HEK293 (cell line): ENCODE data around the gene MARCHF9.

Experiments used
- KLF1 ChIP-seq: fragments of 450-650 bp; formaldehyde crosslinking; IDR thresholded peaks from 2 replicates; pipeline ENCODE4 v1.5.1; 2016; ENCODE audit warnings: missing biosample characterization, missing genetic modification characterization
- TCF7L2 ChIP-seq: IDR thresholded peaks from 2 replicates; pipeline ENCODE4 v1.6.1; 2011; ENCODE audit warnings: low read depth, mild to moderate bottlenecking, inconsistent platforms, low read length, moderate library complexity, borderline replicate concordance
- ZBTB26 ChIP-seq: fragments of 450-650 bp; formaldehyde crosslinking; optimal IDR thresholded peaks from 2 replicates; pipeline ENCODE3; 2016; ENCODE audit warnings: missing biosample characterization, mild to moderate bottlenecking, missing genetic modification characterization
- ZNF24 ChIP-seq: fragments of 450-650 bp; formaldehyde crosslinking; IDR thresholded peaks from 2 replicates; pipeline ENCODE4 v1.5.1; 2016; ENCODE audit warnings: missing biosample characterization, missing genetic modification characterization
- ZNF248 ChIP-seq: fragments of 450-650 bp; formaldehyde crosslinking; IDR thresholded peaks from 2 replicates; pipeline ENCODE4 v1.5.1; 2017; ENCODE audit warnings: missing biosample characterization, missing genetic modification characterization
- ZNF416 ChIP-seq: fragments of 450-650 bp; formaldehyde crosslinking; IDR thresholded peaks from 2 replicates; pipeline ENCODE4 v1.5.1; 2016; ENCODE audit warnings: missing biosample characterization, missing genetic modification characterization
- ZNF843 ChIP-seq: fragments of 450-650 bp; formaldehyde crosslinking; IDR thresholded peaks from 2 replicates; pipeline ENCODE4 v1.5.1; 2016; ENCODE audit warnings: missing biosample characterization, missing genetic modification characterization
- TF ChIP-seq, protein P1 (sequence below): fragments of 450-650 bp; formaldehyde crosslinking; IDR thresholded peaks from 2 replicates; pipeline ENCODE4 v1.5.1; 2016; ENCODE audit warnings: missing biosample characterization, missing genetic modification characterization
- TF ChIP-seq, protein P2 (sequence below): fragments of 450-650 bp; formaldehyde crosslinking; IDR thresholded peaks from 2 replicates; pipeline ENCODE4 v1.5.1; 2017; ENCODE audit warnings: missing biosample characterization, missing genetic modification characterization

DNA sequence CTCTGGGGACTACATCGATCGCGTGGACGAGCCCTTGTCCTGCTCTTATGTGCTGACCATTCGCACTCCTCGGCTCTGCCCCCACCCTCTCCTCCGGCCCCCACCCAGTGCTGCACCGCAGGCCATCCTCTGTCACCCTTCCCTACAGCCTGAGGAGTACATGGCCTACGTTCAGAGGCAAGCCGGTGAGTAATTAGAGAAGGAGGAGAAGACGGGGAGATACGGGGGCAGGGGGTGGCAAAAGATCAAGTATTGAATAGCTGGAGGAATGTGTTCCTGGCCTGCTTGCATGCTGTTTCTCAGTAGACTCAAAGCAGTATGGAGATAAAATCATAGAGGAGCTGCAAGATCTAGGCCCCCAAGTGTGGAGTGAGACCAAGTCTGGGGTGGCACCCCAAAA lies 39.1 kb upstream of the MARCHF9 start:
- TF ChIP-seq ZBTB26 (no peak), ZNF416 (no peak), TCF7L2 (no peak), ZNF248 (no peak), ZNF24 (no peak), KLF1 (tag by site-specific recombination) (no peak), ZNF843 (tag by site-specific recombination) (no peak)
- TF ChIP-seq, protein P1, sequence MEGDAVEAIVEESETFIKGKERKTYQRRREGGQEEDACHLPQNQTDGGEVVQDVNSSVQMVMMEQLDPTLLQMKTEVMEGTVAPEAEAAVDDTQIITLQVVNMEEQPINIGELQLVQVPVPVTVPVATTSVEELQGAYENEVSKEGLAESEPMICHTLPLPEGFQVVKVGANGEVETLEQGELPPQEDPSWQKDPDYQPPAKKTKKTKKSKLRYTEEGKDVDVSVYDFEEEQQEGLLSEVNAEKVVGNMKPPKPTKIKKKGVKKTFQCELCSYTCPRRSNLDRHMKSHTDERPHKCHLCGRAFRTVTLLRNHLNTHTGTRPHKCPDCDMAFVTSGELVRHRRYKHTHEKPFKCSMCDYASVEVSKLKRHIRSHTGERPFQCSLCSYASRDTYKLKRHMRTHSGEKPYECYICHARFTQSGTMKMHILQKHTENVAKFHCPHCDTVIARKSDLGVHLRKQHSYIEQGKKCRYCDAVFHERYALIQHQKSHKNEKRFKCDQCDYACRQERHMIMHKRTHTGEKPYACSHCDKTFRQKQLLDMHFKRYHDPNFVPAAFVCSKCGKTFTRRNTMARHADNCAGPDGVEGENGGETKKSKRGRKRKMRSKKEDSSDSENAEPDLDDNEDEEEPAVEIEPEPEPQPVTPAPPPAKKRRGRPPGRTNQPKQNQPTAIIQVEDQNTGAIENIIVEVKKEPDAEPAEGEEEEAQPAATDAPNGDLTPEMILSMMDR (tag by site-specific recombination), result no peak
- TF ChIP-seq, protein P2, sequence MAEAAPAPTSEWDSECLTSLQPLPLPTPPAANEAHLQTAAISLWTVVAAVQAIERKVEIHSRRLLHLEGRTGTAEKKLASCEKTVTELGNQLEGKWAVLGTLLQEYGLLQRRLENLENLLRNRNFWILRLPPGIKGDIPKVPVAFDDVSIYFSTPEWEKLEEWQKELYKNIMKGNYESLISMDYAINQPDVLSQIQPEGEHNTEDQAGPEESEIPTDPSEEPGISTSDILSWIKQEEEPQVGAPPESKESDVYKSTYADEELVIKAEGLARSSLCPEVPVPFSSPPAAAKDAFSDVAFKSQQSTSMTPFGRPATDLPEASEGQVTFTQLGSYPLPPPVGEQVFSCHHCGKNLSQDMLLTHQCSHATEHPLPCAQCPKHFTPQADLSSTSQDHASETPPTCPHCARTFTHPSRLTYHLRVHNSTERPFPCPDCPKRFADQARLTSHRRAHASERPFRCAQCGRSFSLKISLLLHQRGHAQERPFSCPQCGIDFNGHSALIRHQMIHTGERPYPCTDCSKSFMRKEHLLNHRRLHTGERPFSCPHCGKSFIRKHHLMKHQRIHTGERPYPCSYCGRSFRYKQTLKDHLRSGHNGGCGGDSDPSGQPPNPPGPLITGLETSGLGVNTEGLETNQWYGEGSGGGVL (tag by site-specific recombination), result no peak
